M059J (cell line): ENCODE data around the gene IL6R. TPM values are rescaled to one million over a fixed set of nuclear protein-coding genes. Genes with fewer than 3 reads are reported as not detected.
"Not testable (repeated sequence)": the region's sequence is repeated elsewhere in the genome, so short reads cannot be mapped to it uniquely, and the experiment has no call there.

Experiments
- DNase-seq: peaks from one replicate; pipeline ENCODE4 v3.0.0-alpha.2; 2012; ENCODE audit warnings: low read depth
- total RNA-seq: library from RNA; depleted of rRNA; stranded (reverse); fragments of >200 nt; shearing (Covaris generic); gene quantifications from 2 replicates; pipeline ENCODE4 v1.2.3, GENCODE V29; 2014

The IL6R gene
- total RNA-seq, 1 experiment from 2014 or later, result 3.8 TPM

GRCh38 chr1:154406886-154407197 is 1.7 kb downstream of the IL6R start:
- no peak for DNase-seq

- no peak for DNase-seq
These were observed 2.3 kb downstream of the IL6R start for GRCh38 chr1:154407198-154408091.

- DNase-seq, result no peak
These were observed 3.1 kb downstream of the IL6R start for GRCh38 chr1:154408174-154408777.

- no peak for DNase-seq
These were observed 5.2 kb downstream of the IL6R start for GRCh38 chr1:154410185-154410827.

GRCh38 chr1:154411525-154411924 is 6.4 kb downstream of the IL6R start:
- no peak for DNase-seq

GRCh38 chr1:154413177-154413783 is 8.1 kb downstream of the IL6R start:
- no peak for DNase-seq

- no peak for DNase-seq
These were observed 9.5 kb downstream of the IL6R start for GRCh38 chr1:154414606-154415005.

GRCh38 chr1:154416471-154417337 is 11.6 kb downstream of the IL6R start:
- no peak for DNase-seq

- no peak for DNase-seq
These were observed 12.1 kb downstream of the IL6R start for GRCh38 chr1:154417338-154417608.

- DNase-seq, result peak; percentile 70
These were observed 13.1 kb downstream of the IL6R start for GRCh38 chr1:154418062-154418921.

- no peak for DNase-seq
These were observed 13.9 kb downstream of the IL6R start for GRCh38 chr1:154418923-154419619.

GRCh38 chr1:154419620-154420571 is 14.8 kb downstream of the IL6R start:
- DNase-seq, result peak; percentile 92

GRCh38 chr1:154420961-154421924 is 16.1 kb downstream of the IL6R start:
- no peak for DNase-seq

GRCh38 chr1:154422049-154422448 is 16.9 kb downstream of the IL6R start:
- not testable (repeated sequence) for DNase-seq

GRCh38 chr1:154422521-154422920 is 17.4 kb downstream of the IL6R start:
- no peak for DNase-seq

- DNase-seq, result peak; percentile 69
These were observed 18.3 kb downstream of the IL6R start for GRCh38 chr1:154423304-154423987.

GRCh38 chr1:154423988-154424326 is 18.8 kb downstream of the IL6R start:
- no peak for DNase-seq
